ENCODE results near the gene ARMC9.

DNA sequence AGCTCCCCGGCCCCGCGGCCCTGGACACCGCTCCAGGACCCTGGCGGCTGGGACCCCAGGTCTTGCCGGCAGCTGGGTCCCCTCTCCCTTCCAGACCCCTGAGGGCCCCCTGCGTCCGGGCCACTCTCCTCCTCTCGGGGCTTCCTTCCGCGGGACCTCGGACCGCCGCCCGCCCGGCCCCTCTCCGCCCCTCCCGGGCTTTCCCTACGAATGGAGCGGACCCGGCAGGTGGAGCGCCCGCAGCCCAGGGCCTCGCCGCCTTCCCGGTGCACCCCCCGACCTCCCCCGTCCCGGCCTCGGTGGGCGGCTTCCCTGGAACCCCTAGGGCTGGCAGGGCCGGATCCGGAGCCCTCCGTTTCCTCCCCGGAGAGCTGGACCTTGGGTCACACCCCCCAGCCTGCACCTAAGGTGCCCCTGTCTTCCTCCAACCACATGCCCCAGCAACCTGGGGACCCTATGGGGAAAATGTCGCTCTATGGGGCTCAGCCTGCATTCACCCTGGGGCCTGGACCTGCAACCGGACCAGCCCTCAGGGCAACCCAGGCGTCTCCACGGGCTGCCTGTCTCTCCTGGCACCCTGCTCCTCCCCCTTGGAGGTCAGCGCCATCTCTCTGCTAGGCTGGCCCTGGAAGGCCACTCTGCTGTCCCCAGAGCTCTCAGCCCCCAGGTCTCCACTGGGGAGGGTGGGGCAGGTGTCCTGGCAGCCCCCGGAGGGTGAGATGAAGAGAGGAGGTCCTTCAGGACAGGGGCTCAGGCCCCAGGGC is 197.8 kb downstream of the ARMC9 start:
- TF ChIP-seq, protein P1, sequence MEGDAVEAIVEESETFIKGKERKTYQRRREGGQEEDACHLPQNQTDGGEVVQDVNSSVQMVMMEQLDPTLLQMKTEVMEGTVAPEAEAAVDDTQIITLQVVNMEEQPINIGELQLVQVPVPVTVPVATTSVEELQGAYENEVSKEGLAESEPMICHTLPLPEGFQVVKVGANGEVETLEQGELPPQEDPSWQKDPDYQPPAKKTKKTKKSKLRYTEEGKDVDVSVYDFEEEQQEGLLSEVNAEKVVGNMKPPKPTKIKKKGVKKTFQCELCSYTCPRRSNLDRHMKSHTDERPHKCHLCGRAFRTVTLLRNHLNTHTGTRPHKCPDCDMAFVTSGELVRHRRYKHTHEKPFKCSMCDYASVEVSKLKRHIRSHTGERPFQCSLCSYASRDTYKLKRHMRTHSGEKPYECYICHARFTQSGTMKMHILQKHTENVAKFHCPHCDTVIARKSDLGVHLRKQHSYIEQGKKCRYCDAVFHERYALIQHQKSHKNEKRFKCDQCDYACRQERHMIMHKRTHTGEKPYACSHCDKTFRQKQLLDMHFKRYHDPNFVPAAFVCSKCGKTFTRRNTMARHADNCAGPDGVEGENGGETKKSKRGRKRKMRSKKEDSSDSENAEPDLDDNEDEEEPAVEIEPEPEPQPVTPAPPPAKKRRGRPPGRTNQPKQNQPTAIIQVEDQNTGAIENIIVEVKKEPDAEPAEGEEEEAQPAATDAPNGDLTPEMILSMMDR (IDR thresholded peaks at IDR 0.05), result no peak
- TF ChIP-seq POLR2A (IDR thresholded peaks at IDR 0.05), result no peak

Measured in uterus (tissue), 2 donors.